Measurements from ENCODE around the gene CORO1A. TPM values are rescaled to one million over a fixed set of nuclear protein-coding genes. Genes with fewer than 3 reads are reported as not detected.
"Not testable (repeated sequence)": the region's sequence is repeated elsewhere in the genome, so short reads cannot be mapped to it uniquely, and the experiment has no call there.

The CORO1A gene
- total RNA-seq, 1 donor from 2014 or later = 816 TPM

DNA sequence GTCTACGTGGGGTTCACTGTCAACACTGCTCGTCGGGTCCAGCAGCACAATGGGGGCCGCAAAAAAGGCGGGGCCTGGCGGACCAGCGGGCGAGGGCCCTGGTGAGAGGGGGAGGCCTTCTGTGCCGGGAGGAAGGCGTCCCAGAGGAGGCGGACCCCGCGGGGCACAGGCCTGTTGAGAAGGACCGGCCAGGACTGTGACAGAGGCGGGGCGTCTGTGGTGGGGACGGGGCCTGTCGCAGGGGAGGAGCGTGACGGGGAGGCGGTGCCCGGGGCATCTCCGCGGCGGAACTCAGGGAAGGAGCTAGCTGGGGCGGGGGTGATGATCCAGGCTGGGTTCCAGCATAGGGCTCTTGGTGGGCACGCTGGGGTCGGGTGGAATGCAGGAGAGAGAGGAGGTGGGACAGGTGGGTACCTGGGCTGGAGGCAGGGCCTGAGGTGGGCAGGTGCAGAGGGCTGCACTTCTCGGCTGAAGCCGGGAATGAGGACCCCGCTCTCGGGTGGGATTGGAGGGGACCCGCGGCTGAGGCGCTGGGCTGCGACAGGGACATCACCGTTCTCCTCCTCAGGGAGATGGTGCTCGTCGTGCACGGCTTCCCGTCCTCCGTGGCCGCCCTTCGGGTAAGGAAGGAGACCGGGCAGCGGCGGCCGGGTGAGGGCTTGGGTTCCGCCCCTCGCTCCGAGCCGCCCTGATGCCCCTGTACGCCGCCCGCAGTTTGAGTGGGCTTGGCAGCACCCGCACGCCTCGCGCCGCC lies 10.9 kb downstream of the CORO1A start:
- H3K27me3 Mint-ChIP-seq (ENCODE audit: insufficient read depth); H3K4me3 Mint-ChIP-seq; H3K36me3 Mint-ChIP-seq (ENCODE audit: low read depth); H3K4me1 Mint-ChIP-seq (ENCODE audit: low read depth); H3K9me3 Mint-ChIP-seq; H3K27ac Mint-ChIP-seq; intact Hi-C loops (cut with micrococcal nuclease); DNase-seq (ENCODE audit: low spot score): not testable (repeated sequence)

DNA sequence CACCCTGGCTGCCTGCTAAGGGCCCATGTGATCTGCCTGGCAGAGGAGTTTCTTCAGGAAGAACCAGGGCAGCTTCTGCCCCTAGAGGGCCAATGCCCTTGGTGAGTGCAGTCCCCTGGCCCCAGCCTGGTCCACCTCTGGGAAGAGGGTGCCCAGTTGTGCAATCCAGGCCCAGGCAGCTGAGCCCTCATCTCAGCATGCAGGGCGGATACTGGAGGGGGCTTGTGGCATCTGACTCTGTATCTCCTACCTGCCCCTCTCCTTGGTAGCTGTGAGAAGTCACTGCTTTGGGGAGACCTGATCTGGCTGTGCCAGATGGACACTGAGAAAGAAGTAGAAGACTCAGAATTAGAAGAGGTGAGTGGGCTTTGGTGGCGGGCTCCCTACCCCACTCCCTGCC lies 13.6 kb downstream of the CORO1A start:
- H3K9me3 Mint-ChIP-seq; DNase-seq (ENCODE audit: low spot score); H3K36me3 Mint-ChIP-seq (ENCODE audit: low read depth); H3K27ac Mint-ChIP-seq; H3K4me1 Mint-ChIP-seq (ENCODE audit: low read depth); H3K4me3 Mint-ChIP-seq; intact Hi-C loops (cut with micrococcal nuclease); H3K27me3 Mint-ChIP-seq (ENCODE audit: insufficient read depth): not testable (repeated sequence)

DNA sequence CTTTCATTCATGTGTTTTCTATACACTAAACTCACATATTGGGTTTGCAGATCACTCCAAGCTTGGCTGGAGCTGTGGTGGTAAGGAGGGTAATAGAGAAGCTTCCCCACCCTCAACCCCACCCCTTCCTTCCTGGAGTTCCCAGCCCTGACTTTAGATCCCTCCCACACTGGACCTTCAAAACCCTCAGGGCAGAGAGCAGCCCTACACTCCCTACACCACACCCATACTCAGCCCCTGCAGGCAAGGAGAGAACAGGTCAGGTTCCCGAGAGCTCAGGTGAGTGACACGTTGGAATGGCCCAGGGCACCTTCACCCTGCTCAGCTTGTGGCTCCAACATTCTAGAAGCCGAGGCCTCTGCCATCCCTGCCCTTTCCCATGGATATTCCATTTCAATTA lies 15.6 kb downstream of the CORO1A start, which contains the start of gene SULT1A3:
Gene SULT1A3, plus strand, starts transcription at position 207 of the 400 bp plus-strand sequence. CDS start 1,474 bp downstream, outside the sequence.
- H3K36me3 Mint-ChIP-seq (ENCODE audit: low read depth); intact Hi-C loops (cut with micrococcal nuclease); H3K27ac Mint-ChIP-seq; H3K4me1 Mint-ChIP-seq (ENCODE audit: low read depth); DNase-seq (ENCODE audit: low spot score); H3K4me3 Mint-ChIP-seq; H3K9me3 Mint-ChIP-seq; H3K27me3 Mint-ChIP-seq (ENCODE audit: insufficient read depth): not testable (repeated sequence)

DNA sequence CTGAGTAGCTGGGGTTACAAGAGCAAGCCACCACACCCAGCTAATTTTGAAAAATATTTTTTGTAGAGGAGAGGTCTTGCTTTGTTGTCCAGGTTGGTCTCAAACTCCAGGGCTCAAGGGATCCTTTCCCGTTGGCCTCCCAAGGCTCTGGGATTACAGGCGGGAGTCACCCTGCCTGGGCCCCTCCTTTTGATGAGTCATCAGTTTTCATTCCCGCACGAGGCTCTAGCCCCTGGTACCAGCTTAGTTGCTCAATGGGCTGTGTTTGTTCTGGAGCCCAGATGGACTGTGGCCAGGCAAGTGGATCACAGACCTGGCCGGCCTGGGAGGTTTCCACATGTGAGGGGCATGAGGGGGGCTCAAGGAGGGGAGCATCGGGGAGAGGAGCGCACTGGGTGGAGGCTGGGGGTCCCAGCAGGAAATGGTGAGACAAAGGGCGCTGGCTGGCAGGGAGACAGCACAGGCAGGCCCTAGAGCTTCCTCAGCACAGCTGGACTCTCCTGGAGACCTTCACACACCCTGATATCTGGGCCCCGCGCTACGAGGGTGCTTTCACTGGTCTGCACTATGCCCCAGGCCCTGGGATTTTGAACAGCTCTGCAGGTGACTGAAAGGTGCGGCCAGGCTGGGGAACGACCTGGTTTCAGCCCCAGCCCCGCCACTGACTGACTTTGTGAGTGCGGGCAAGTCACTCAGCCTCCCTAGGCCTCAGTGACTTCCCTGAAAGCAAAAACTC lies 16.4 kb downstream of the CORO1A start:
- H3K36me3 Mint-ChIP-seq (ENCODE audit: low read depth); H3K9me3 Mint-ChIP-seq; H3K27me3 Mint-ChIP-seq (ENCODE audit: insufficient read depth); H3K27ac Mint-ChIP-seq; intact Hi-C loops (cut with micrococcal nuclease); DNase-seq (ENCODE audit: low spot score); H3K4me3 Mint-ChIP-seq; H3K4me1 Mint-ChIP-seq (ENCODE audit: low read depth): not testable (repeated sequence)

DNA sequence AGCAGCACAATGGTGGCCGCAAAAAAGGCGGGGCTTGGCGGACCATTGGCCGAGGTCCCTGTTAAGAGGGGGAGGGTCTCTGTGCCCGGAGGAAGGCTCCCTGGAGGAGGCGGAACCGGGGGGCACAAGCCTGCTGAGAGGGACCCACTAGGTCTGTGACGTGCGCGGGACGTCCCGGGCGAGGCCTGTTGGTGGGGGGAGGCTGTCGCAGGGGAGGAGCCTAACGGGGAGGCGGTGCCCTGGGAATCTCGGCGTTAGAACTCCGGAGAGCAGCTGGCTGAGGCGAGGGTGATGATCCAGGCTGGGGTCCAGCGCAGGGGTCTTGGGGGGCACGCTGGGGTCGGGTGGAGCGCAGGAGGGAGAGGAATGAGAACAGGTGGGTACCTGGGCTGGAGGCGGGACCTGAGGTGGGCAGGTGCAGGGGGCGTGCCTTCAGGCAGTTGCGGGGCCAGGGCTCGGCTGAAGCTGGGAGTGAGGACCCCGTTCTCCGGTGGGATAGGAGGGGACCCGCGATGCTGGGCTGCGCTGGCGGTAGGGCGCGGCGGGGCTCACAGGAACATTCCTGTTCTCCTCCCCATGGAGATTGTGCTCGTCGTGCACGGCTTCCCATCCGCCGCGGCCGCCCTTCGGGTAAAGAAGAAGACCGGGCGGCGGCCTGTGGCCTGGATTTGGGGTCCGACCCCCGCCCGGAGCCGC lies 22.3 kb downstream of the CORO1A start:
- H3K4me3 Mint-ChIP-seq; DNase-seq (ENCODE audit: low spot score); H3K4me1 Mint-ChIP-seq (ENCODE audit: low read depth); H3K27ac Mint-ChIP-seq; H3K27me3 Mint-ChIP-seq (ENCODE audit: insufficient read depth); H3K9me3 Mint-ChIP-seq; intact Hi-C loops (cut with micrococcal nuclease); H3K36me3 Mint-ChIP-seq (ENCODE audit: low read depth): not testable (repeated sequence)

DNA sequence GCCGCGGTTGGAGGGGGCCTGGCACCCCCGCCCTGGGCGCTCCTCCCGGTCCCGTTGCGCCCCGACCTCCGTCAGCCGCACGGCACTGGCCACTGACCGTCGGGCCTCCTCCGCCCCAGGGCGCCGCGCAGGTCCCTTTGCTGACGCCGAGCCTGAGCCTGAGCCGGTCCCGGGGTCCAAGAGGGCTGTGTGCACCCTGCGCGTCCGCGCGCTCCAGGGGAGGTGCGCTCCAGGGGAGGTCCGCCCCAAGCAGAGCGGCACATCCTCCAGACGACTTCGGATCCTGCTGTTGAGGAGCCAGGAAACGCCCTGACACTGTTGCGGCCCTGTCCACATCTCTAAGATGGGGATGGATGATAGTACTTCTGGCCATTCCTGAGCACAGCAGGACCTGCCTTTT lies 22.9 kb downstream of the CORO1A start:
- H3K9me3 Mint-ChIP-seq; H3K36me3 Mint-ChIP-seq (ENCODE audit: low read depth); H3K27ac Mint-ChIP-seq; intact Hi-C loops (cut with micrococcal nuclease); H3K4me1 Mint-ChIP-seq (ENCODE audit: low read depth); DNase-seq (ENCODE audit: low spot score); H3K4me3 Mint-ChIP-seq; H3K27me3 Mint-ChIP-seq (ENCODE audit: insufficient read depth): not testable (repeated sequence)

DNA sequence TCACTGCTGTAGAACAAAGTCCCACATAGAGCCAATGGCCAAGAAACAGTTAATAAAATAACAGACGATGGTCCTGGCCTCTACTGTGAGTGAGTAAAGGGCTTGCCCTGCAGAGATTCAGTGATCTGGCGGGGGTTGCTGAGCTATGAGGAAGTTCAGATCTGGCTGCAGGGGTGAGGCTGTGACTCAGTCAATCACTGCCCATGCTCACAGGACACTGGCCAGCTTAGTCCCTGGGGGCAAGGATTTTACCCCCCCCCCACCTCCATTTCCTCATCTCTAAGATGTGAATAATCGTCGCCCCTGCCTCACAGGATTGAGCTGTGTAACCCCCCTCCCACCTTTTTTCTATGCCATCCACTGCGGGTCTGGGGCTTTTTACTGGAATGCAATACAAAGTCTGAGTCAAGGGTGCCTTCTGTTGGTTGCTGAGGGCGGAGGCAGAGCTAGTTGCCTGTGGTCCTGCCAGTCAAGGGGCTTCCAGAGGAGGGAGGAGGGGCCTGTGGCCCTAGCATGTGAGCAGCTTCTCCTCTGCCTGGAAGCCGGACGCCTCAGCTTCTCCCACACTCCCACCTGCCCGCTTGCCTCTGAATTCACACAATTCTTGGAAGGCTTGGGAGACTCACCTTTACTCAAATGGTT lies 23.8 kb downstream of the CORO1A start:
- H3K4me3 Mint-ChIP-seq; H3K4me1 Mint-ChIP-seq (ENCODE audit: low read depth); H3K9me3 Mint-ChIP-seq; H3K27me3 Mint-ChIP-seq (ENCODE audit: insufficient read depth); DNase-seq (ENCODE audit: low spot score); intact Hi-C loops (cut with micrococcal nuclease); H3K27ac Mint-ChIP-seq; H3K36me3 Mint-ChIP-seq (ENCODE audit: low read depth): not testable (repeated sequence)

DNA sequence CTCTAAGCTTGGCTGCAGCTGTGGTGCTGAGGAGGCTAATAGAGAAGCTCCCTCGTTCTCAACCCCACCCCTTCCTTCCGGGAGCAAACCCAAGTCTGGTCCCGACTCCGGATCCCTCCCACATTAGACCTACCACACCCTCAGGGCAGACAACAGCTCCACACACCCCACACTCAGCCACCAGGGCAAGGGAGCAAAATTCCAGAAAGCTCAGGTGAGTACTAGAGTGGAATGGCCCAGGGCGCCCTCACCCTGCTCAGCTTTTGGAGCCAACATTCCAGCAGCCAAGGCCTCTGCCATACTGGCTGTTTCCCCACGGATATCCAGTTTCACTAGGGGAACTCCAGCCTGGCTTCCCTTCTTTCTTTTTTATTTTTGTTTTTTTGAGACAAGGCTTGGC lies 25.6 kb downstream of the CORO1A start:
- H3K27ac Mint-ChIP-seq, H3K4me3 Mint-ChIP-seq, H3K9me3 Mint-ChIP-seq: not testable (repeated sequence)

DNA sequence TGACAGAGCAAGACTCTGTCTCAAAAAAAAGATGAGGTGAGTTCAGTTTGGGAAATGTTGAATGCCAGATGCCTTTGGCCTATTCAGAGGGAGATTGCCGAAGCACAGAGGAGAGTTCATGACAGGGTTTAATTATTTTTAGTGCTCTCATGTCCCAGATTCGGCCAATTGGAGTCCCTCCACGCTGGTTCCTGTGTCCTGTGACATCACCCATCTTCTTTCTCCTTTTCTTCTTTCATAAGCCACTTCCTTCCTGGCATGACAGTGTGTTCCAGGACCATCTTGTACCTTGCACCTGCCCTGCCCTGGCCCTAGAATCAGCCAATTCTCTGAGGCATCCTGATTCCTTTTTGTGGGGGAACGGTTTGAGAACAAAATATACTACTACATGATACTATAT lies 28.0 kb downstream of the CORO1A start:
- H3K4me3 Mint-ChIP-seq; H3K4me1 Mint-ChIP-seq (ENCODE audit: low read depth); H3K36me3 Mint-ChIP-seq (ENCODE audit: low read depth); H3K9me3 Mint-ChIP-seq; H3K27ac Mint-ChIP-seq; DNase-seq (ENCODE audit: low spot score); intact Hi-C loops (cut with micrococcal nuclease); H3K27me3 Mint-ChIP-seq (ENCODE audit: insufficient read depth): not testable (repeated sequence)

More for the DNA sequence above, 25.6 kb downstream of the CORO1A start:
- intact Hi-C loops (cut with micrococcal nuclease); H3K36me3 Mint-ChIP-seq (ENCODE audit: low read depth); DNase-seq (ENCODE audit: low spot score); H3K4me1 Mint-ChIP-seq (ENCODE audit: low read depth); H3K27me3 Mint-ChIP-seq (ENCODE audit: insufficient read depth): not testable (repeated sequence)

DNA sequence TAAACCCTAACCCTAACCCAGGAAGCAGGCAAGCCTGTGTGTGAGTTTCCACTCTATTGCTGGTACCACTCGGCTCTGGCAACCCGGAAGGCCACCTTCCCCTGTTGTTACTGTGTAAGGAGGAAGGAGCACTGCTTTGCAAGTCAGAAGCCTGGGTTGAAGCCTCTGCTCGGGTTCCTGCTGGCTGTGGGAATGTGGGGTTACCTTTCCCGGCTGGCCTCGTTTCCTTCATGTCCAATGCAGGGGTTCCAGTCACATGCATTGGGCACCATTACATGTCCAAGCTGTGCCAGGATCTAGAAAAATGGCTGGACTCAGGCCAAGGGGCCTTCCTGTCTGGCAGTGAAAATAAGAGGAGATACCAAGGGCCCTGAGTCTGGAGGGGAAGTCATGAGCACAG lies 33.7 kb downstream of the CORO1A start:
- H3K27me3 Mint-ChIP-seq (ENCODE audit: insufficient read depth); H3K4me3 Mint-ChIP-seq; H3K9me3 Mint-ChIP-seq; intact Hi-C loops (cut with micrococcal nuclease); H3K27ac Mint-ChIP-seq; H3K4me1 Mint-ChIP-seq (ENCODE audit: low read depth); DNase-seq (ENCODE audit: low spot score); H3K36me3 Mint-ChIP-seq (ENCODE audit: low read depth): not testable (repeated sequence)
